GM06990 (cell line): ENCODE results near the gene ZBTB7C.

Experiments
- DNase-seq: peaks from one replicate; pipeline ENCODE4 v3.0.0-alpha.2; 2011; ENCODE audit not compliant: insufficient read length; ENCODE audit errors: extremely low read depth
- H3K27me3 ChIP-seq: replicated peaks from 2 replicates; pipeline ENCODE4 v1.6.0; 2011; ENCODE audit warnings: low read length; ENCODE audit not compliant: control insufficient read depth, insufficient read depth
- H3K36me3 ChIP-seq: 2 replicates; pipeline ENCODE4 v1.5.1; 2011; ENCODE audit warnings: low read length; ENCODE audit not compliant: control insufficient read depth, insufficient read depth
- H3K4me3 ChIP-seq: replicated peaks from 2 replicates; pipeline ENCODE4 v1.5.1; 2011; ENCODE audit warnings: low read depth, mild to moderate bottlenecking, control low read depth, low read length
- CTCF ChIP-seq: IDR thresholded peaks from 2 replicates; pipeline ENCODE4 v1.5.1; 2011; ENCODE audit warnings: low read length, control low read depth, mild to moderate bottlenecking, inconsistent platforms; ENCODE audit not compliant: insufficient read depth, poor library complexity, severe bottlenecking

ZBTB7C gene

GRCh38 chr18:48137374-48138081, 271.7 kb downstream of the ZBTB7C start:
- no peak overlapping the region for H3K4me3 ChIP-seq
- no peak for DNase-seq
- TF ChIP-seq CTCF = no peak
- H3K27me3 ChIP-seq = no peaks in the 10 kb centered on the region; the same call in none of the 2 replicates
- H3K36me3 ChIP-seq = no peaks in the 10 kb centered on the region

GRCh38 chr18:48136827-48137373, 272.3 kb downstream of the ZBTB7C start:
- H3K36me3 ChIP-seq = no peaks in the 10 kb centered on the region
- no peak for DNase-seq
- no peak overlapping the region for H3K4me3 ChIP-seq
- H3K27me3 ChIP-seq = no peaks in the 10 kb centered on the region; the same call in none of the 2 replicates
- no peak for TF ChIP-seq CTCF

- H3K27me3 ChIP-seq = no peaks in the 10 kb centered on the region; the same call in none of the 2 replicates
- no peak for TF ChIP-seq CTCF
- no peak for DNase-seq
- H3K36me3 ChIP-seq = no peaks in the 10 kb centered on the region
- no peak overlapping the region; the same call in 1 of the 2 replicates for H3K4me3 ChIP-seq
Measured at GRCh38 chr18:48136051-48136826, 272.9 kb downstream of the ZBTB7C start.

- no peak for TF ChIP-seq CTCF
- Histone ChIP-seq H3K27me3 (no peaks in the 10 kb centered on the region; the same call in none of the 2 replicates), H3K4me3 (no peak overlapping the region), H3K36me3 (no peaks in the 10 kb centered on the region)
- no peak for DNase-seq
Measured at GRCh38 chr18:48135436-48135966, 273.7 kb downstream of the ZBTB7C start.

GRCh38 chr18:48134609-48135008, 274.6 kb downstream of the ZBTB7C start:
- no peak for TF ChIP-seq CTCF
- Histone ChIP-seq H3K27me3 (peaks cover 1% of the 10 kb centered on the region), H3K36me3 (no peaks in the 10 kb centered on the region), H3K4me3 (no peak overlapping the region)
- no peak for DNase-seq
